GM19324 (cell line): Measurements from ENCODE around the gene ABCG8.
"Not testable (repeated sequence)": the region's sequence is repeated elsewhere in the genome, so short reads cannot be mapped to it uniquely, and the experiment has no call there.

Experiments
- ATAC-seq: cut with Tn5 transposase; IDR thresholded peaks from one replicate; pipeline ENCODE4 v1.9.1; 2021; ENCODE audit warnings: mild to moderate bottlenecking, moderate library complexity; ENCODE audit not compliant: unreplicated experiment, low FRiP score

Gene ABCG8

GRCh38 chr2:43899589-43899988, 60.8 kb downstream of the ABCG8 start:
- no peak for ATAC-seq

- ATAC-seq = no peak
Measured at GRCh38 chr2:43905371-43905803, 66.6 kb downstream of the ABCG8 start.

GRCh38 chr2:43905871-43906270, 67.1 kb downstream of the ABCG8 start:
- no peak for ATAC-seq

- no peak for ATAC-seq
Measured at GRCh38 chr2:43906448-43907109, 67.8 kb downstream of the ABCG8 start.

GRCh38 chr2:43911136-43911790, 72.5 kb downstream of the ABCG8 start:
- ATAC-seq = not testable (repeated sequence)

GRCh38 chr2:43924463-43924862, 85.7 kb downstream of the ABCG8 start:
- no peak for ATAC-seq

- ATAC-seq = no peak
Measured at GRCh38 chr2:43925431-43925830, 86.7 kb downstream of the ABCG8 start.

GRCh38 chr2:43927442-43927841, 88.7 kb downstream of the ABCG8 start:
- no peak for ATAC-seq

GRCh38 chr2:43931293-43931692, 92.5 kb downstream of the ABCG8 start:
- no peak for ATAC-seq
